GM18498 (cell line): Measurements from ENCODE around the gene FOXP4.

Source experiments
- ATAC-seq: cut with Tn5 transposase; IDR thresholded peaks from one replicate; pipeline ENCODE4 v1.9.1; 2021; ENCODE audit warnings: mild to moderate bottlenecking, moderate library complexity; ENCODE audit not compliant: unreplicated experiment

FOXP4 gene

DNA sequence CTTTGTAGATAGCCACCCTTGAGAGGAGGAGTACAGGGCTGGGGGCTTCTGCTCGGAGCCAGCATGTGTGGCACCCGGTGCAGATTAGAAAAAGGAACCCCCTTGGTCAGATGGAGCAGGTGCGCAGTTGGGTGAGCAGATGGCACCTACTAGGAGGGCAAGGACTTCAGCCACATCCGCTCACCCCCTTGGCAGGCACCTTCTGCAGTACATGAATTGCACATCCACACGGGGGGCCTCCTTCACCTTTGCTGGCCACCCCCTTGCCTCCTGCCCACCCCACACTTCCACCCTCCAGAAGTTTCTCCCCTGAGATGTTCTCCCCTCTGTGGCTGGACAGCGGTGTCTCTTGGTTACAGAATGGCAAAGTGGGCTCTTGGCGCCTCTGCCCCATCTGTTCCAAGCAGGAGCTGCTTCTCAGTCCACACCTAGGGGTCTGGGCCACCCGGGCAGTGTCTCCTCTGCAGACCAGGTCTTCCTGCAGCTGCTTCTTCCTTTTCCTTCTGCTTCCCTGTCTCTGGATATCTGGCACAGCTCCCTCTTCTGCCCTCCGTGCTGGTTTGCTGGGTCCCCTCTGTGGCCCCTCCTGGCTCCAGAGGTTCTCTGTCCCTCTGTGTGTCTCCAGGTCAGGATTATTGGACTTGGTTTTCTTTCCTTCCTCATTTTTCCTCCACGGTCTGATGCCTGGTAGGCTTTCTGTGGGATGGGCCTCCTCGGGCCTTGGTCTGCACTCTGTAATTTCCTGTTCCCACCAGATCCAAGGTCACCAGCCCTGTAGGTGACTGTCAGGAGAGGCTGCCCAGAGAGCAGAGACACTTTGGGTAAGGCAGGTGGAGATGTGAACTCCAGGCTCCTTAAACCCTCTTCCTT lies 96.1 kb downstream of the FOXP4 start:
- ATAC-seq = no peak

- no peak for ATAC-seq
Measured at GRCh38 chr6:41642960-41643898, 97.0 kb downstream of the FOXP4 start.

GRCh38 chr6:41643899-41644269 lies 97.7 kb downstream of the FOXP4 start:
- no peak for ATAC-seq

DNA sequence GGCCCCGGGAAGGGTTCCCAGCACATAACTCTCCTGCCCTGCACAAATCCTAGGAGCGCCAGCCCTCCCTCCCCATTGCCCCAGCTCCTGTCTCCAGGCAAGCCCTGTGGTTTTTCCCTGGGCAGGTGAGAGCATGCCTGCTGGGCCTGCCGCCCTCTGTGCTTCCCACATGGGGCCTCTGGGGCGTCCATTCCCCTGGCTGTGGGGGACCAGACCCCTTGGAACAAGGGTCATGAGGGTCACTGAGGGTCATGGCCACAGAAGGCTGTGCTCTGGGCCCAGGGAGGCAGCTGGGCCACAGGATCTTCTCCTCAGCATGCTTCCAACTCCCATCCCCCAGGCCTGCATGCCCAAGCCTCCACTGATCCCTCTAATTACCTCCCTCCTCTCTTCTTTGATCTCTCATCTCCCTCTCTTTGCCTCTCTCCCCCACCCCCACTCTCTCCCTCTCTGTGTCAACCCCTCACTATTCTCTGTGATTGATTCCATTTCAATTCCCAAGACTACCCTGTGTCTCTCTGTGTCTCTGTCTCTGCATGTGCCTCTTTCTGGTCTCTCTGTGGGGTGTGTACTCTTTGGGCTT lies 98.2 kb downstream of the FOXP4 start:
- ATAC-seq = no peak

DNA sequence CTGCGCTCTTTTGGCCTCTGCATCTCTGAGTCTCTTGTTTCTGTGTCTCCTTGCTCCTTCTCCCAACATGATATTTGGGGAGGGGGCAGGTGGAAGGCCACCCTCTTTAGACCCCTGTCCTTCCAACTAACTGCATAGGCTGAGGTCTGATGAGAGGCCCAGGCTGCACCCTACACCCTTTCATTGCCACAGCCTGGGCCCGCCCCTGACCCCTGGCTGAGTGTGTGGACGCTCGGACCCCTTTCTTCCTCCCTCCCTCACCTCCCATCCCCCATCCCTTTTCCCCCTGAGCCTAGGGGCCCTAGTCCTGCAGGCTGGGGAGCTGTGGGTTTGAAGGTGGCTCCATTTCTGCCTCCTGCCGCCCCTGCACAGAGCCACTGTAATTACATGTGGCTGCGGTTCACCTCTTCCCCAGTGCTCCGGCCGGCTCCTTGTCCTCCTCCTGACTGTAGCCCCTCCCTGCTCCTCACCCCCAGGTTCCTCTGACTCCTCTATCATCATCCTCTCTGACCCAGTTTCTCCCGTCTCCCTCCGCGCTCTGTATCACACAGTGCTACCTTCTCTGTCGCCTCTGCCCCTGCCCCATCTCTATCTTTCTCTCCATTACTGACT lies 98.9 kb downstream of the FOXP4 start:
- ATAC-seq = no peak

- no peak for ATAC-seq
Measured at GRCh38 chr6:41646026-41646795, 100.0 kb downstream of the FOXP4 start.

- ATAC-seq = no peak
Measured at GRCh38 chr6:41647061-41647511, 100.9 kb downstream of the FOXP4 start.

- no peak for ATAC-seq
Measured at GRCh38 chr6:41648070-41648585, 101.9 kb downstream of the FOXP4 start.

DNA sequence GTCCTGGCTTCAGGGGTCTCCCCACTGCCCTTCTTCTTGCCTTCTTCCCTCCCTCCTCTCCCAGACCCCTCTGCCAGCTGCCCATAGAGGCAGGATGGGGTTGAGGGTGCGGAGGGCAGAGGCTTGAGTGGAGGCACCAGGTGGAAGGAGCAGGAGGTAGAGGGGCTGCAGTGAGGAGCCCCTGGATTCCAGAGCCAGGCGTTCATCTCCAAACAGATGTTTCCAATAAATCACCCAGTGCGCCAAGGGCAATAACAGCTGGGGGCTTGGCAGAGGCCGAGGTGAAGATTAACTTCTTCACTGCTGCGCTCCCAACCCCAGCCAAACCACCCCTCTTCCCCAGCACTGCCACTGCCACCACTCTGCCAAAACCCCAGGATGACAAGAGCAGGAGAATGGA lies 102.7 kb downstream of the FOXP4 start:
- no peak for ATAC-seq

DNA sequence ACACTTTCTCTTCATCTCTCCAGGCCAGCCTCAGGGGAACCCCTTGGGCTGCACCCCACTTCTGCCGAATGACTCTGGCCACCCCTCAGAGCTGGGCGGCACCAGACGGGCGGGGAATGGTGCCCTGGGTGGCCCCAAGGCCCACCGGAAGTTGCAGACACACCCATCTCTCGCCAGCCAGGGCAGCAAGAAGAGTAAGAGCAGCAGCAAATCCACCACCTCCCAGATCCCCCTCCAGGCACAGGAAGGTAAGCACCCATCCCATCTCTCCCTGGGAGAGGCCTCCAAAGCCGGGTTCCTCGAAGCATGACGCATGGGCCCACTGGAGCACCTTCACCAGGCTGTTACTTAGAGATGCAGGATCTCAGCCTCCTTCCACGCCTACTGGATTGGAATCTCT lies 103.4 kb downstream of the FOXP4 start:
- no peak for ATAC-seq

GRCh38 chr6:41650120-41650519 lies 103.9 kb downstream of the FOXP4 start:
- no peak for ATAC-seq

GRCh38 chr6:41651246-41651961 lies 105.2 kb downstream of the FOXP4 start:
- no peak for ATAC-seq
